ENCODE data around the gene DBX1.

DNA sequence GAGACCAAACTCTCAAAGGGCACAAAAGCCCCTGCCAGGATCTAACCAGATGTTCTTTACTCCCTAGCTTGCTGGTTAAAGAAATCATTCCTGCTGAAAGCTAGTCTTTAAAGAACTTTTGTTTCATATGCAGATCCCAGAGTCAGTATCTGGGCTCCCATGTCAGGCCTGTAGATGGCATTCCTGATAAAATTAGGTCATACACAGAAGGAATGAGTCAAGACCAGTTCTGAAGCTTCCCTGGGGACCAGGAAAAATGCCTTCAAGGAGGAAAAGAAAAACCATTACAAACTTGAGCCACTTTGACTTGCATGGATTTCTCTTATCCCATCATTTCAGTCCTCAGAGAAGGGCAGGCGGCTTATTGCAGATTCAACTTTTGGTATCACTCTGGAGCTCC lies 5.9 kb downstream of the DBX1 start:
- TF ChIP-seq, protein P1, sequence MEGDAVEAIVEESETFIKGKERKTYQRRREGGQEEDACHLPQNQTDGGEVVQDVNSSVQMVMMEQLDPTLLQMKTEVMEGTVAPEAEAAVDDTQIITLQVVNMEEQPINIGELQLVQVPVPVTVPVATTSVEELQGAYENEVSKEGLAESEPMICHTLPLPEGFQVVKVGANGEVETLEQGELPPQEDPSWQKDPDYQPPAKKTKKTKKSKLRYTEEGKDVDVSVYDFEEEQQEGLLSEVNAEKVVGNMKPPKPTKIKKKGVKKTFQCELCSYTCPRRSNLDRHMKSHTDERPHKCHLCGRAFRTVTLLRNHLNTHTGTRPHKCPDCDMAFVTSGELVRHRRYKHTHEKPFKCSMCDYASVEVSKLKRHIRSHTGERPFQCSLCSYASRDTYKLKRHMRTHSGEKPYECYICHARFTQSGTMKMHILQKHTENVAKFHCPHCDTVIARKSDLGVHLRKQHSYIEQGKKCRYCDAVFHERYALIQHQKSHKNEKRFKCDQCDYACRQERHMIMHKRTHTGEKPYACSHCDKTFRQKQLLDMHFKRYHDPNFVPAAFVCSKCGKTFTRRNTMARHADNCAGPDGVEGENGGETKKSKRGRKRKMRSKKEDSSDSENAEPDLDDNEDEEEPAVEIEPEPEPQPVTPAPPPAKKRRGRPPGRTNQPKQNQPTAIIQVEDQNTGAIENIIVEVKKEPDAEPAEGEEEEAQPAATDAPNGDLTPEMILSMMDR (conservative IDR thresholded peaks at IDR 0.05 in 1 of 2, IDR thresholded peaks at IDR 0.05 in 1 of 2; ENCODE audit: low read depth in 1 of 2, low read length in 2 of 2): no peak
- TF ChIP-seq EZH2 (IDR thresholded peaks at IDR 0.05; ENCODE audit: low read length, missing control alignments): no peak
